SJSA1 (cell line): ENCODE results near the gene PRPSAP1. TPM values are rescaled to one million over a fixed set of nuclear protein-coding genes. Genes with fewer than 3 reads are reported as not detected.
"Not testable (repeated sequence)": the region's sequence is repeated elsewhere in the genome, so short reads cannot be mapped to it uniquely, and the experiment has no call there.

Experiments
- DNase-seq, 2 experiments: peaks; one replicate each; pipeline ENCODE4 v3.0.0-alpha.2; 2015 to 2020; ENCODE audit warnings: low spot score in 2 of 2, low read depth in 1 of 2
- H3K27ac ChIP-seq: fragments of 250-450 bp; sonication (Bioruptor Pico); 2 replicates; pipeline ENCODE4 v1.5.1; 2020; ENCODE audit warnings: mild to moderate bottlenecking, moderate library complexity
- H3K27me3 ChIP-seq: fragments of 250-450 bp; sonication (Bioruptor Pico); replicated peaks from 2 replicates; pipeline ENCODE4 v1.5.1; 2020; ENCODE audit warnings: mild to moderate bottlenecking, moderate library complexity
- H3K36me3 ChIP-seq: fragments of 250-450 bp; sonication (Bioruptor Pico); 2 replicates; pipeline ENCODE4 v1.5.1; 2020; ENCODE audit warnings: mild to moderate bottlenecking
- H3K4me1 ChIP-seq: fragments of 250-450 bp; sonication (Bioruptor Pico); replicated peaks from 2 replicates; pipeline ENCODE4 v1.6.1; 2021; ENCODE audit warnings: mild to moderate bottlenecking
- H3K4me3 ChIP-seq: fragments of 250-450 bp; sonication (Bioruptor Pico); 2 replicates; pipeline ENCODE4 v1.5.1; 2020; ENCODE audit warnings: mild to moderate bottlenecking
- H3K9me3 ChIP-seq: fragments of 250-450 bp; sonication (Bioruptor Pico); replicated peaks from 2 replicates; pipeline ENCODE4 v1.5.1; 2020; ENCODE audit warnings: mild to moderate bottlenecking
- total RNA-seq: library from RNA; depleted of rRNA; stranded (reverse); fragments of >200 nt; shearing (Covaris generic); gene quantifications from 2 replicates; pipeline ENCODE4 v1.2.3, GENCODE V29; 2014

Gene PRPSAP1
- total RNA-seq, 1 experiment from 2014 or later = 65.4 TPM

DNA sequence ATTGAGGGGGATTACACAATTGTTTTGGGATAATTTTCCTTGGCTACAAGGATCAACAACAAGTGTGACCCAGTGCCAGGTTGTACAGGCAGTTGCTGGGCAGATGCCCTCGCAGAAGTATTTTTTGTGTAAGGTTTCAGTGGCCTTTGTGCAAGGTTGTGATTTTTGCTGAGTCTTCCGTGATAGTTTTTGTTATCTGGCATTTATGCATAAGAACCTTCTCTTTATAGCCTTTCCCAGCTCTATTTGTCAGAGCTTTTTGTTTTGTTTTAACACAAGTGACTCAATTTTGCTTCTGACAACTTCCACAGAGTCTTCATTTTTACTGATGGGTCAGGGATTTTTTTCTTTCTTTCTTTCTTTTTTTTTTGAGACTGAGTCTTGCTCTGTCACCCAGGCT, 6.7 kb upstream of the PRPSAP1 start:
- no peak for DNase-seq
- H3K27me3 ChIP-seq = no peaks in the 10 kb centered on the region
- H3K4me1 ChIP-seq = peaks cover 29% of the 10 kb centered on the region
- no peaks in the 10 kb centered on the region for H3K9me3 ChIP-seq
- H3K27ac ChIP-seq = peak overlapping the region; percentile 7; the same call in 1 of the 2 replicates
- no peak overlapping the region for H3K4me3 ChIP-seq
- H3K36me3 ChIP-seq = peaks cover 7% of the 10 kb centered on the region; the same call in 1 of the 2 replicates

DNA sequence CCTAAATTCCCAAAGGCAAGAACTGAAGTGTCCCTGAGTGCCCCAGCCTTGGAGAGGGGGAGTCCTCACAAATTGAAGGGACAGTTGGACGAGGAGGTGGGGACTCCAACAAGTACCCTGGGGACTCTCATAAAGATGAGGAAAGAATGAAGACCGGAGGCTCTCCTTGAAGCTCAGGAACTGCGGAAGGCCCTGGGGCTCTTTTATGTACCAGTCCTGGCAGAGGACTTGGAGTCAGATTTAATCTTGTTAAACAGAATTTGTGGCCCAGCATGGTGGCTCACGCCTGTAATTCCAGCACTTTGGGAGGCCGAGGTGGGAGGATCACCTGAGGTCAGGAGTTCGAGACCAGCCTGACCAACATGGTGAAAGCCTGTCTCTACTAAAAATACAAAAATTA, 6.1 kb upstream of the PRPSAP1 start:
- H3K36me3 ChIP-seq, H3K9me3 ChIP-seq, H3K27me3 ChIP-seq, DNase-seq, H3K27ac ChIP-seq, H3K4me3 ChIP-seq: not testable (repeated sequence)
- peaks cover 28% of the 10 kb centered on the region for H3K4me1 ChIP-seq

GRCh38 chr17:76359375-76359774, 5.7 kb upstream of the PRPSAP1 start:
- peaks cover 30% of the 10 kb centered on the region for H3K4me1 ChIP-seq
- no peak overlapping the region for H3K4me3 ChIP-seq
- H3K27ac ChIP-seq = no peak overlapping the region
- no peaks in the 10 kb centered on the region for H3K9me3 ChIP-seq
- H3K36me3 ChIP-seq = peaks cover 3% of the 10 kb centered on the region; the same call in 1 of the 2 replicates
- DNase-seq = no peak
- H3K27me3 ChIP-seq = no peaks in the 10 kb centered on the region

DNA sequence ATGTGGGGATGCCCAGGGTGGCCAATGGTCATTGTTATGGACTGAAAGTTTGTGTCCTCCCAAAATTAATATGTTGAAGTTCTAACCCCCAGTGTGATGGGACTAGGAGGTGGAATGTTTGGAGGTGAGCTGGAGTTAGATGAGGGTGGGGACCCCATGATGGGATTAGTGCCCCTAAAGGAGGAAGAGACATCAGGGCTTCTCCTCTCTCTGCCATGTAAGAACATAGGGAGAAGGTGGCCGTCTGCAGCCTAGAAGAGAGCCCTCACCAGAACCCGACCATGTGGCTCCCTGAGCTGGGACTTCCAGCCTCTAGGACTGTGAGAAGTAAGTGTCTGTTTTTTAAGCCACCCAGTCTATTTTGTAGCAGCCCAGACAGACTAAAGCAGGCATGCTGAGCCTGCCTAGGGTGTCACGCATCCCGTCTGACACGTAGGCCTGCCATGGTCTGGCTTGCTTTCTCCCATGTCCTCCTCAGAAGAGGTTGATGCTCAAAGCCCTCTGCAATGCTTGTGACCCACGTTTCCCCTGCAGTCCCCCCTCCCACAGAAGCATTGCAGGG, 4.0 kb upstream of the PRPSAP1 start:
- H3K27me3 ChIP-seq = no peaks in the 10 kb centered on the region
- H3K36me3 ChIP-seq = peaks cover 4% of the 10 kb centered on the region
- H3K9me3 ChIP-seq = 0 out of 2 replicates have a peak, but pooled peaks cover 4% of the 10 kb centered on the region
- H3K27ac ChIP-seq = no peak overlapping the region
- no peak overlapping the region for H3K4me3 ChIP-seq
- H3K4me1 ChIP-seq = peaks cover 33% of the 10 kb centered on the region
- no peak for DNase-seq

GRCh38 chr17:76356803-76357456, 3.2 kb upstream of the PRPSAP1 start:
- Histone ChIP-seq H3K36me3 (peaks cover 4% of the 10 kb centered on the region), H3K27ac (no peak overlapping the region), H3K4me3 (no peak overlapping the region), H3K9me3 (0 out of 2 replicates have a peak, but pooled peaks cover 4% of the 10 kb centered on the region), H3K27me3 (no peaks in the 10 kb centered on the region), H3K4me1 (peaks cover 34% of the 10 kb centered on the region)
- DNase-seq = no peak

- H3K9me3 ChIP-seq = 0 out of 2 replicates have a peak, but pooled peaks cover 4% of the 10 kb centered on the region
- H3K27ac ChIP-seq = no peak overlapping the region
- peaks cover 20% of the 10 kb centered on the region for H3K4me1 ChIP-seq
- H3K27me3 ChIP-seq = no peaks in the 10 kb centered on the region
- peak in 1 of 2 experiments; percentile 27 for DNase-seq
- H3K4me3 ChIP-seq = no peak overlapping the region
- H3K36me3 ChIP-seq = peaks cover 9% of the 10 kb centered on the region
Measured at GRCh38 chr17:76354747-76355310, 1.1 kb upstream of the PRPSAP1 start.

DNA sequence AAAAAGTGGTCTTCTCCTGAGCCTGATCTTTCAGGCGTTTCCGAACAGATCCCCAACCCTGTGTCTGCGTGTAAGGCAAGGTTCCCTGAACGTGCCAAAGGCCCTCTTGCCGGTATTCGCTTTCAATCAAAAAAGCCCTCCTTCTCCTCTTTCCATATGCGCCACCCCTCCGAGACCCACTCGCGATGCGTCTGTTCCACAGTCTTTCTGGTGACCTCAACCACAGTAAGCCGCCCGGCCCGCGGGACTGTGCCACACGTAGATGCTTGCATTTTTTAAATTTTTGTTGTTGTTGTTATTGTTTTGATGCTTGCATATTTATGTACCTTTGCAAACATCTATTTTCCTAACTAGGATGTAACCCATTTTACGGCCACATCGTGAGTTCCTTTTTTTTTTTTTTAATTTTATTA, 607 bp upstream of the PRPSAP1 start:
- Histone ChIP-seq H3K27ac (peak overlapping the region; percentile 96), H3K27me3 (no peaks in the 10 kb centered on the region), H3K4me3 (peak overlapping the region; percentile 72), H3K36me3 (peaks cover 9% of the 10 kb centered on the region), H3K4me1 (peaks cover 19% of the 10 kb centered on the region), H3K9me3 (0 out of 2 replicates have a peak, but pooled peaks cover 4% of the 10 kb centered on the region)
- DNase-seq = no peak

- Histone ChIP-seq H3K9me3 (0 out of 2 replicates have a peak, but pooled peaks cover 4% of the 10 kb centered on the region), H3K27me3 (no peaks in the 10 kb centered on the region), H3K4me3 (peak overlapping the region; percentile 72), H3K4me1 (peaks cover 19% of the 10 kb centered on the region), H3K36me3 (peaks cover 9% of the 10 kb centered on the region), H3K27ac (peak overlapping the region; percentile 96)
- DNase-seq = peak in 1 of 2 experiments; percentile 51
Measured at GRCh38 chr17:76353004-76353598, 615 bp downstream of the PRPSAP1 start.

DNA sequence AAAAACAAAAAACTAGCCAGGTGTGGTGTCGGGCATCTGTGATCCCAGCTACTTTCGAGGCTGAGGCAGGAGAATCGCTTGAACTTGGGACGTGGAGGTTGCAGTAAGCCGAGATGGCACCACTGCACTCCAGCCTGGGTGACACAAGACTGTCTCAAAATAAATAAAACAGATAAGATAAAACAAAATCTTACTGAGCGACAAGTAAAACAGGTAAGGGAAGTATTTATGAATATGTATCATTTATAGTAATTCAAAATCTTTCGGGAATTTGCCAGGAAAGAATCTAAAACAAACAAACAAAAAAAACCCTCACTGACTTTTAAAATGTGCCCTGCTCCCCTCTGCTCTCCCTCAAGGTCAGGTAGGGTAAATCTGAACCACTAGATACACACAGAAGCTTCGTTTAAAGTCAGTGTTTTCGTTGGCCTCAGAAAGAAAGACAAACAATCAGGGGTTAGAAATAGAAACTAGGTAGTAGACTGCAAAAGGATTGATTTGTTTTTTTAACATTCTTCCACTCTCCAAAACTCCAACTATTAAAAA, 2.1 kb downstream of the PRPSAP1 start:
- Histone ChIP-seq H3K27ac (no peak overlapping the region), H3K36me3 (peaks cover 20% of the 10 kb centered on the region), H3K27me3 (no peaks in the 10 kb centered on the region), H3K9me3 (0 out of 2 replicates have a peak, but pooled peaks cover 4% of the 10 kb centered on the region), H3K4me1 (peaks cover 19% of the 10 kb centered on the region), H3K4me3 (no peak overlapping the region)
- DNase-seq = peak in 1 of 2 experiments; percentile 47

- H3K4me1 ChIP-seq = peaks cover 19% of the 10 kb centered on the region
- no peak for DNase-seq
Measured at GRCh38 chr17:76350463-76350862, 3.3 kb downstream of the PRPSAP1 start.

GRCh38 chr17:76346936-76347335, 6.8 kb downstream of the PRPSAP1 start:
- not testable (repeated sequence) for H3K4me3 ChIP-seq, H3K9me3 ChIP-seq, H3K4me1 ChIP-seq, DNase-seq, H3K27me3 ChIP-seq, H3K27ac ChIP-seq
- H3K36me3 ChIP-seq = peaks cover 55% of the 10 kb centered on the region

More at GRCh38 chr17:76350463-76350862, 3.3 kb downstream of the PRPSAP1 start:
- Histone ChIP-seq H3K4me3 (no peak overlapping the region), H3K9me3 (0 out of 2 replicates have a peak, but pooled peaks cover 4% of the 10 kb centered on the region), H3K27ac (no peak overlapping the region), H3K36me3 (peaks cover 31% of the 10 kb centered on the region), H3K27me3 (no peaks in the 10 kb centered on the region)

DNA sequence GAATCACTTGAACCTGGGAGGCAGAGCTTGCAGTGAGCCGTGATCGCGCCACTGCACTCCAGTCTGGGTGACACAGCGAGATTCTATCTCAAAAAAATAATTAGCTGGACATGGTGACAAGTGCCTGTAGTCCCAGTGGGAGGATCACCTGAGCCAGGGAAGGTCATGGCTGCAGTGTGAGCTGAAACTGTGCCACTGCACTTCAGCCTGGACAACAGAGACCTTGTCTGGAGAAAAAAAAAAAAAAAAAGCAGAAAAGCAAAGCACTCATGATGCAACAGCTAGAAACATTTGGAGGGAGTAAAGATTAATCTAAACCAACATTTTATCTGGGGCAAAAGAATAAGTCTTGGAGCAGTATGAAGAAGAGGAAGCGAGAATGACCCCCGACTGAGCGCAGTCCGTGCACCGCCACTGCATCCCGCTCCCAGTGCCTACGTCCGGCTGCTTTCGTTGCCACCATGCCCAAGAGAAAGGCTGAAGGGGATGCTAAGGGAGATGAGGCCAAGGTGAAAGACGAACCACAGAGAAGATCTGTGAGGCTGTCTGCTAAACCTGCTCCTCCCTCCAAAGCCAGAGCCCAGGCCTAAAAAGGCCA, 8.2 kb downstream of the PRPSAP1 start:
- no peak overlapping the region for H3K4me3 ChIP-seq
- no peaks in the 10 kb centered on the region for H3K27me3 ChIP-seq
- DNase-seq = no peak
- no peaks in the 10 kb centered on the region for H3K4me1 ChIP-seq
- H3K36me3 ChIP-seq = peaks cover 60% of the 10 kb centered on the region
- H3K9me3 ChIP-seq = no peaks in the 10 kb centered on the region
- H3K27ac ChIP-seq = no peak overlapping the region

GRCh38 chr17:76343106-76343505, 10.6 kb downstream of the PRPSAP1 start:
- H3K27me3 ChIP-seq = no peaks in the 10 kb centered on the region
- H3K4me3 ChIP-seq = no peak overlapping the region
- H3K9me3 ChIP-seq = no peaks in the 10 kb centered on the region
- no peaks in the 10 kb centered on the region; the same call in 1 of the 2 replicates for H3K4me1 ChIP-seq
- no peak overlapping the region for H3K27ac ChIP-seq
- DNase-seq = no peak
- H3K36me3 ChIP-seq = peaks cover 72% of the 10 kb centered on the region
